Measurements from ENCODE around the gene NUDT7.

DNA sequence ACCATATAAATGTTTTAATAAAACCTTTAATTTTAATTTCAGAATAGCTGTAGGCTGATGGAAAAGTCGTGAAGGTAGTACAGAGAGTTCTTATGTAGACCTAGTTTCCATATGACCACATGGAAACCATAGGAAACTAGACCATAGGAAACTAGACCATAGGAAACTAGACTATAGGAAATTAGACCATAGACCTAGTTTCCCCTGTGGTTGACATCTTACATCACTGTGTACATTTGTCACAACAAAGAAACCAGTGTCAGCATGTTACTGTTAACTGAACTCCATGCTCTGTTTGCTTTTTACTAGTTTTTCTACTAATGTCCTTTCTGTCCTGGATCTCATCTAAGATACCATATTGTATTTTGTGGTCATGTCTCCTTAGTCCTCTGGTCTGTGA lies 14.6 kb downstream of the NUDT7 start:
- TF ChIP-seq POLR2A (IDR thresholded peaks at IDR 0.05; ENCODE audit: low read depth, low read length) (no peak), TAF1 (IDR thresholded peaks at IDR 0.05; ENCODE audit: borderline replicate concordance, low read depth, low read length) (no peak), POLR2AphosphoS5 (IDR thresholded peaks at IDR 0.05; ENCODE audit: low read depth, low read length) (no peak)

All from GM12892 (cell line).